ENCODE results near the gene ZNF189.

ZNF189 gene

DNA sequence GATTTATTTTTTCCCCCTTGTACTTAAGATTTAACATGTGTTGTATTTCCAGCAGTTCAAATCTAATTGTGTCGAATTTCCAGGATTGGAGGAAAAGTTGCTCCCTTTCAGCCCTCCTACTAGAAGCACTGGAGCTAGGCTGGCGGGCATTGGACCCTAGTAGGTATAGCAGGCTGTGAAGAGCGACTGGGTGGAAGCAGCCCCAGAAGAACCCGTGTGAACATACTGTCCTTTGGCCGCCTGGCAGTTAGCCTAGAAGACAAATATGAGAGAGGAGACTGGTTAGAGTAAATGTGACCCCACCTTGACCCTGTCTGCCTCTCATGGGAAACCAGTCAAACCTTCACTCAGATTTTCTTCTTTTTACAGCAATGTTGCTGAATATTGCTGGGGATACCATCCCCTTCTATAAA is 23.0 kb downstream of the ZNF189 start:
- no peak for DNase-seq

DNA sequence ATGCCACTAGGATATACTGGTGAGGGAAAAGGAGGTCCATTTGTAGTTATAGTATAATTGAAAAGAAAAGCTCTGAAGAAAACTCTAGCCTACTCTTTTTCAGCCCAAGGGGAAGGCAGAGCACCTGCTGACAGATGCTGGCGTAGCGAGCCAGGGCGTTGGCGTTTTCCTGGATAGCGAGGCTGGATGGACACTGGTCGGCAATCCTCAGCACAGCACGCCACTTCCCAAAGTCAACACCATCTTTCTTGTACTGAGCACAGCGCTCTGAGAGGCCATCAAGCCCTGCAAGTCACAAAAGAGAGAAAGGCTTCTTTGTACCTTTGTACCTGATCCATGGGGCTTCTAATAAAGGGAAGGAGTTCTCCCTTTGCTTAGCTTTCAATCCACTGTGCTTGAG is 28.7 kb downstream of the ZNF189 start:
- no peak for DNase-seq

DNA sequence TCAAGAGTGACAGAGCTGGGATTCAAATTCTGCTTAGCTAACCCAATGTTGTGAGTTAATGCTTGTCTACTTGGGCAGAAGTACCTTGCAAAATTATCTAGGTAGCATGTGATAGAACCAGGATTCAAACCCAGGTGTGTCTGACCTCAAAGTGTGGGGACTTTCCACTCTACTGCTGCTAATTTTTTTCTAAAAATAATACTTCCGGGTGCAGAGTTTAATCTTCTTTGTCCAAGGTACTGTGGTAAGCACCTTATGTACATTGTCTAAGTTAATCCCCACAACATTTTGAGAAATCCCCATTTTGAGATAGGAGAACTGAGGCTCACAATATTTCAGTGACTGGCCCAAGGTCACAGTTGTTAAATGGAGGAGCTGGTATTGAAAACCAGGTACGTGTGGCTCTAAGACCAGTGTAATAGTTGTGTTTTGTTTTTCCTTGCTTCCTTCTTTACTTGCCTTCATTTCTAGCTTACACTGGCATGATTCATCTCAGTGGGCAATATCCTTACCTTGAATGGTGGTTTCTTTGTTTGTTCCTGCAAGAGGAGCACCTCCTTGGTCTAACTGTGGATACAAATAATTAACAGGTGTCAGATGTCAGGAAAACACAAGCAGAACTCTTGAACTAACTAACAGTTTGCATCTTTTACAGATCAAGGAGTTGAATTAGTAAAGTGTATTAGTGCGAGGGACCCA is 29.5 kb downstream of the ZNF189 start:
- no peak for DNase-seq

DNA sequence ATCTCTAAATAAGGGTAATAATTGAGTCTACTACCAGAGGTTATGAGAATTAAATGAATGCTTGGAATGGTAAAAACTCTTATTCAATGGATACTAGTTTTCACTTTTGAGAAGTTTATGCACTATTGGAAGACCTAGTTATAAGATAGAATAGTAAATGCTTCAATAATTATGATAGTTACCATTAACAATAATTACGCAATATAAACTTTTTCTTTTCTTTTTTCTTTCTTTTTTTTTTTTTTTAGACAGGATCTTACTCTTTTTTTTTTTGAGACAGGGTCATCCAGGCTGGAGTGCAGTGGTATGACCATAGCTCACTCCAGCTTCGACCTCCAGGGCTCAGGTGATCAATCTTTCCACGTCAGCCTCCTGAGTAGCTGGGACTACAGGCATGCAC is 30.3 kb downstream of the ZNF189 start:
- DNase-seq = no peak

DNA sequence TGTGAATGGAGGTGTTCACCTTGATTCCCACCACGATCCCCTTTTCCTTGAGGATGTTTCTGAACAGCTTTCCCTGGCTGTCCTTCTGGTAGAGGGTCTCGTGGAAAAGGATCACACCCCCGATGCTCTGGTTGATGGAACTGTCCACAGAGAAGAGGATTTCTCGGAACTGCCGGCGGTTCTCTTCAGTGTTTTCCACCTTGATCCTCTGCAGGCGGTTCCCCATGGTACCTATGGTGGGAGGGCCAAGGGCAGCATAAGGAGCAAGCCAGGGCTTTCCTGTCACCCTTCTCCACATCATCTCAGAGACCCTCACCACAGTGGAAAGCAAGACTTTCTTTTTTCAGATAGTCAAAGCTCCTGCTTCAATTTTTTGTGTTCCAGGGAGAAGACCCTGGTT is 31.1 kb downstream of the ZNF189 start:
- no peak for DNase-seq

DNA sequence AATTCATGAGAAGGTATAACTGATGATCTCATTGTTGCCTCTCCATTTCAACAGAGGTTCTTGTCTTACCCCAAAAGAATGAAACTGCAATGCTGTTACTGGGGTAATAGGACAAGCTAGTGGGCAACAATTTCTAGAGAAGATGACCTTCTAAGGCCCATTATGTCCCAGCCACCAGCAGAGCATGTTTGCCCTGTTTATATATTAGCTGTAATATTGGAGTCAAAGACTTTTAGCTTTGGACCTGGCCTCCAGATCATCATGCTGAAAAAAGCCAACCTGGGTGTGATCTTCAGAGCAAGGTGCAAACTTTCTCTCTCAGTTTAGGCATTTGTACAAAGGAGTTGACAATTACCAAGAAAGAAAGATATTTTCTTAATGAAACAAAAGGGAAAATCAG is 33.5 kb downstream of the ZNF189 start:
- no peak for DNase-seq

DNA sequence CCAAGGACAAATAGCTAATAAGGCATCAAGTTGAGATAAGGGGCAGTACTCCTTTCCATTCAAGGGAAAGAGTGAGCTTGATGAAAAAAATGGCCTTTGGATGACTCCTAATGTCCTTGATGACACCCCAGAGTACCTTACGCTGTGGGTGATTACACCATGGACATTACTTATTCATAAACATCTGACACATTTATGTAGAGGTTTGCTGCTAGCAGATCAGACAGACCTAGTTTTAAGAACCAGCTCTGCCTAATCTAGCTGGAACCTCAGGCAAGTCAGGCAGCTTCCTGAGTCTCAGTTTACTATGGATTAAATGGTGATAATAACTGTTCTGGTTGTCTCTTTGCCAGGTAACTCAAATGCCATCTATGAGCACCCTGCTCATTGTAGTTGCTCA is 34.1 kb downstream of the ZNF189 start:
- no peak for DNase-seq

DNA sequence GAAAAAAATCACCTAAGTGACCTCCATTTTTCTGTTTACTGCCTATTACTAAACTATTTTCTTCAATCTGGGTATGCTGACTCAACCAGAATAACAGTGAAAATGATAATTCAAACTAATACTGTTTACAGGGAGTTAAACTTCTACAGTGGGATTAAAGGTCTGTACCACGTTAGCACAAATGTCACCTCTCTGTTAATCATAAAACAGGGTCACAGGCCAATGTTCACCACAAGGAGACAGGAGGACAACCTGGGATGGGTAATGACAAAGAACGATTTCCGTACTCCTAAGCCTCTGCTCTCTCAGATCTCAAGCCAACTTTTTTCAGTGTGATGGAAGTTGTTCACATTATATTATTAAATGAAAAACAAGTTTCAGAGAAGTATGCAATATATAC is 34.6 kb downstream of the ZNF189 start:
- DNase-seq = no peak

DNA sequence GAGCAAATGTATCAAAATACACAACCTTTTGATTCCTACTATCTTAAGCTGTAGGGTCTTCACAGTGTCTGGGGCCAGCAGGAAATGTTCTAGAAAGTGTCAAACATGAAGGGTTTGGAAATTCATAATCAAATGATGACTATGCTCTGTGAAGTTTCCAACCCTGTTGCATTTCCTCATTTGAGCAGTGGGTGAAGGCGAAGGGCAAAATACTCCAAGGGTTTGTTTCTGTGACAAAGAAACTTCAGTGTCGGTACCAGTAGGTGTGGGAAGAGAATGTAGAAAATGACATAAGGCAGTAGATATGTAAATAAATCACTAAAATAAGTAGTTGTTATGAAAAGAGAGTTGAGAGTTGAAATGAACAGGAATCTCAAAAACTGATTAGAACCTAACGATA is 36.3 kb downstream of the ZNF189 start:
- DNase-seq = no peak

DNA sequence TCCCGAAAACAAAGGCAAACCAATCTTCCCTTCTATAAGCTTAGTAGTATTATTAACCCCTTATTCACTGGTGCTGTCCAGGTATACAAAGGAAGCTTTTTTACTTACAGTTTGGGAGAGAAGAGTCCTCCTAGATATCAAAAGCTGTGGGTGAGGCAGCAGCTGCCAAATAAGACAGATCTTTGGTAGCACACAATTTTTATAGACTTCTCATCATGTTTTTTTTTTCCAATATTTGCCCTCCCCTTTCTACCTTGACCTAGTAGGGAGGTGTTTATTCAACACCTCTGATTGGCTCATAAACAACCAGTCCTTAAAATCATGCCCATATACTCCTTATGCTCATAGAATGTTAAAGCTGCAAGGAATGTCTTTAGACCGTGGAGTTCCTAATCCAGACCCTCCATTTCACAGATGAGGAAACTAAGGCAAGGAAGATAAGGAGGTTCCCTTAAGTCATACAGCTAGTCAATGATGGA is 37.0 kb downstream of the ZNF189 start, which contains the start of gene ALDOB:
Gene ALDOB, minus strand, starts transcription at position 174 of the 479 bp plus-strand sequence. CDS start 4,887 bp downstream, outside the sequence.
- no peak for DNase-seq

DNA sequence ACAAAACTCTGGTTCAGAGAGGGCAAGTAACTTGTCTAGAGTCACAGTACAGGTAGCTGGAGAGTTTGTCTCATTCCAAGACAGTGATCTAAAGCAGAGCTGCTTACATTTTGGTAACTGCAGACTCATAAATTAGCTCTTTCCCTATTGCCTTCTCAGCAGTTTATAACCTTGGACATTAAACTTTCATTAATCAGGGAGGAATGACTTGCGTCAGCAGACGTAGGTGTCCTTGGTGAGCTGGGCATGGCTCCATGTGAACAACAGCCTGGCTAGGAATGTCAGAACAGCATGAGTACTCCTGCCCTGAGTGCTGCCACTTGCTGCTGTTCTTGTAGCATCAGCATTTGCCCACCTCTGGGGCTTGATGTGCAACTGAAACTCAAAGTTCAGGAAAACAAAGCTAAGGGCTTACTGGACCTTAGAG is 39.2 kb downstream of the ZNF189 start:
- DNase-seq = no peak

DNA sequence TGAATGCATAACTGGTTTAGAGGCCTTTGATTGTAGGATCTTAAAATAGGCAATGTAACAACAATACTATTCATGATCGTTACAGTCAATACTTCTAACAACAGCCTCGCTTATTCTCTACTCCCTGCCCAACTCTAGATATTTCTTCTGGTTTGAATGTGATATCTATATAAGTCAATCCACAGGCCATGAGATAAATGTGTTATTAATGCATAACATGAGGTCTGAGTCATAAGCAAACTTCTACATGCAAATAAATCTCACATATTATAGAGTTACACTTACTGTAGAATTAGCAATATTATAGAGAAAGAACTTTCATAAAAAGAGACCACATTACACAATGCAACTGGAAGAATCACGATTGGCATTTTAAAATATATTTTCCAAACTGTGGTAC is 39.9 kb downstream of the ZNF189 start:
- no peak for DNase-seq

DNA sequence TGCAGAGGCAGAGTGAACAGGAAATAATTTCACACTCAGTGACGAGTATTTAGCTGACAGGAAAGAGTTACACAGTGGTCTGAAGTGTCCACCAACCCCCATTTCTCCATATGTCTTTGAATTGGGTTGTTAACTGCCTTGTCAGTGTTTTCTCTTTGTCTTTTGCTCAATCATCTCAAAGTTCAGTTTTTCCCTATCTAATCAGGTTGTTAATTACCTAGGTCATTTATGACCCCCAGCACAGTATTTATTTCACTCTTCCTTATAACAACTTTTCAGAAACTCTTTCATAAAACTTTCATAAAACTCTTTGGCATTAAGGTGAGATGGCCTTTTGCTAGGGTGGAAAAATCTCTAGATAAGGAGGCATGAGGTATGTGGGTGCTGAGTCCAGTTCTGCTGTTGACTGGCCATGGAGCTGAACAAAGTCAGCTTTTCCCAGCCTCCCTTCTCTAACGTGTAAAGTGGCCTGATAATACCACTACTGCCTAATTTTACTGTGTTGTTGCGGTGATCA is 42.1 kb downstream of the ZNF189 start:
- no peak for DNase-seq

DNA sequence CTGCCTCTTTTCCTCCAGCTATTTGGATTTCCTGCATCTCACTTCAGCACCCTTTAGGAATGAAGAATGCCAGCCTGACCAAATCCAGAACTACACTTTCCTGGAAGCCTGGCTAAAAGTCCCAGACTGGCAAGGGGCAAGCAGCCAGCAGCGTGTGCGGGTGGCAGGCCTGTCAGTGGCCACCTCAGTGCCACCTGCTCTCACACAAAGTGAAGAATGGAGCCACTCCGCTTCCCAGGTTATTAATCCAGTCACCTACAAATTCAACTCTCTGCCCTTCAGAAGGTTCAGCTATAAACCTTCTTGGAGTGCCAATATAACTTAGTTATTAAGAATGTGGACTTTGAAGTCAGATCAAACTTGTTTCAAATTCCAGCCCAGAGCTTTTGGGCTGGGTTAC is 43.7 kb downstream of the ZNF189 start:
- DNase-seq = no peak

DNA sequence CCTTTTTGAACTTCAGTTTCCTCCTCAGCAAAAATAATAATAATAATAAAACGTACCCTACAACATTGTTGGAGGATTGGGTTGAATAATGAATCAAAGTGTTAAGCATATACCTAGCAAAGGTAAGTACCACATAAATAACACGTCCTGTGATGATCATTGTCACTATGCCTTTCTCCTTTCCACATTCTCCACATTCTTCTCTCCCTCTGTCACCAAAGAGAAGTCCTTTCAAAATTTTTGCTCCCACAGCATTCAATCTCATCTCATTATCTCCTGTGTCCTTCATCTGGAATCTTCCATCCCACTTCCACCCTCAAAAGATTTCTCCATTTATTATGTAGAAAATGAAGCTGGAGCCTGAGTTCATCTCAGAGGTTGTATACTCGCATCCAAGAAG is 44.1 kb downstream of the ZNF189 start:
- DNase-seq = no peak

DNA sequence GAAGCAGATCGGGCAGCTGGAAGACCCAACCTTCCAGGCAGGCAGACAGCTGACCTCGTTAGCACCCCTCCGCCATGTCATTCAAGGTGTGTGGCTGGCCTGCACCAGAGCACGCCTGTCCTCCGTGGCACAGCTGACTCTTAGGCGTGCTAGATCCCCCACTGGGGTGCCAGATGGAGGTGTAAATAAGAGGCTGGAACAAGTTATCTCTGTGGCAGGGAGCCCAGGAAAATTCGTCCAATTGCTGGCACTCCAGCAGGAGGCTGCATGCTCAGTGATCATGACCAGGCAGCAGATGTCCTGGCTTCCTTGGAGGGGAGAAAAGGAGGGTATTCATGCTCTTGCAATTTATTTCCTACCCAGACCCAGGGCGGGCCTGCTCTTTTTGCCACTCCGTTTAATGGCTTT is 44.7 kb downstream of the ZNF189 start:
- no peak for DNase-seq

DNA sequence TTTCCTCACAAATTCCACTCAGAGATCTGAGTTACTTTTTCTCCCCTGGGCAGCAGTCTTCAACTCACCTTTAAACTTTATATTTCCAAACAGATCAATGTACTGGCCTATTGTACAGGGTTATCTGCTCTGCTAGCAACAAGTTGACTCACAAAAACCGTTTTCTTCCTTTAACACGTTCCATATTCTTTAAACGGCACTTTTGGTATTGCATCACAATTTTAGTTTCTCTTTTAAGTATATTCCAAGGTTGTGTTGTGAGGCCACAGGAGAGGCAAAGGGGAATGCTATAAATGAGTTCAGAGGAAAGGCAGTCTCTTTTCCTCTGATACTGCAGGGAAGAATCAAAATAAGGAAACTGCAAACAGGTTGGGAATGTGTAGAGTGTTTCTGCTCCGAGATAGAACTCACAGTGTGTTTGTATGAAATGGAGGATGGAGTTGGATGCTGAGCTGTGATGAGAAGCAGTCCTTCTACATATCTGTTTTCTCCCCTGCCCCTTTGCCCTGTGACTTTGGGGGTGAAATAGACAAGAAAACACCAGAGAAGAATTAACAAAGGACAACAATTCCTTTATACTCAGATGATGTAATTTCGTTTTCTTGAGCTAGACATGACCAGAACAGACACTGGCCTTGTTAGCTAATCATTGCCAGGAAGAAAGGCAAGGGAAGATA is 46.8 kb downstream of the ZNF189 start:
- DNase-seq = no peak

DNA sequence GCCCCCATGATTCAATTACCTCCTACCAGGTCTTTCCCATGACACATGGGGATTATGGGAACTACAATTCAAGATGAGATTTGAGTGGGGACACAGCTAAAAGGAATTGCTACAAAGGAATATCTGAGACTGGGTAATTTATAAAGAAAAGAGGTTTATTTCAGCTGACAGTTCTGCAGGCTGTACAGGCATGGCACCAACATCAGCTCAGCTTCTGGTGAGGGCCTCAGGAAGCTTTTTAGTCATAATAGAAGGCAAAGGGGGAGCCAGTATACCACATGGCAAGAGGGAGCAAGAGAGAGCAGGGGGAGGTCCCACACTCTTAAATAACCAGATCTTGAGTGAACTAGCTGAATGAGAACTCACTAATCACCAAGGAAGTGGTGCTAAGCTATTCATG is 48.1 kb downstream of the ZNF189 start:
- DNase-seq = no peak

DNA sequence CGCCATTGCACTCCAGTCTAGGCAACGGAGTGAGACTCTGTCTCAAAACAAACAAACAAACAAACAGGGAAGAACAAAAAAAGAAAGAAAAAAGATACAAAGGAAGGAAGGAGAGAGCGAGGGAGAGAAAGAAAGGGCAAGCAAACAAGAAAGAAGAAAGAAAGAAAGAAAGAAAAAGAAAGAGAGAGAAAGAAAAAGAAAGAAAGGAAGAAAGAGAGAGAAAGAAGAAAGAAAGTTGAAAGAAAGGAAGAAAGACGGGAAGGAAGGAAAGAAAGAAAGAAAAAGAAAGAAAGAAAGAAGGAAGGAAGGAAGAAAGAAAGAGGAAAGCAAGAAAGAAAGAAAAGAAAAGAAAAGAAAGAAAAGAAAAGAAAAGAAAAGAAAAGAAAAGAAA is 50.0 kb downstream of the ZNF189 start:
- no peak for DNase-seq

DNA sequence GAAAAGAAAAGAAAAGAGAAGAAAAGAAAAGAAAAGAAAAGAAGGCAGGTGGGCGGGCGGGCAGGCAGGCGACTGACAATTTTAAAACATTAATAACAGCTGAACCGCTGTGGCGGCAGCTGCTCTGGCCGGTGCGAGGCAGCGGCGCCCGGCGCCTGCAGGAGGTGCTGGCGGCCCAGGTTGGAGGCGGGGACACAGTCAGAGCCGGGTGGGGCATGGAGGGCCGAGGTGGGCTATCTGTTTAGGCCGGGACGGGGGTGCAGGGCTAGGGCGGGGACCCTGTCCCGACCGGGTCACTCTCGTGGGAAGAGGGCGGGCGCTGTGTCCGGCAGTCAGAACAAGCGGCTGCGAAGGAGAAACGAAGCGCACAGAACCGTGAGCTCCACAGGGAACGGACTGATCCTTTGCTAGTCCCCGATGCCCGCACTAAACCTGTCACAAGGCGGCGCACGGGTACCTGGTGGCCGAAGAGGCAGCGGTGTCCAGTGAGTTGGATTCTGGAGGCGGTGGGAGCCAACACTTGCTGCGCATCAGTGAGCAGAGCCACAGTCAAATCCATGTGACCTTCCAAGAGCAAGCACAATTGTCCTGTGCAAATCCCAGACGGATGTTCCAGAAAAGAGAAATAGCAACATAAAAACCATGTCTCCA is 50.5 kb downstream of the ZNF189 start:
- peak; percentile 6 to 50 (median 19) for DNase-seq

DNA sequence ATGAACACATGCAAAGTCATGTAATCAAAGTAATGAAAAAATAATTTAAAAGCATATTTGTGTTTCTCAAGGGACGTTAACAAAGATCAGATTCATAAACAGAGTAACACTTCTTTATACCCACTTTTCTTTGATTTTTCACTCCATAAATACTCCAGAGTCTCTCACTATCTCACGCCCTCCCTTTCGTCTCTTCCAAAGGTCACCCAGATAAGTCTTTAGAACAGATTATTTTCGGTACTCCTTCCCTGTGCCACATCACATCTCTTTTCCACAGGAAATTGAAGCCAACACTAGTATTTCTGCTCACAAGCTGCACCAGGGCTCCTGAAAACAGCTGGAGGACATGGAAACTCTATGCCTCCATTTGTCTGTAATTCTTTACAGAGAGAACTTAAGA is 52.3 kb downstream of the ZNF189 start:
- no peak for DNase-seq

DNA sequence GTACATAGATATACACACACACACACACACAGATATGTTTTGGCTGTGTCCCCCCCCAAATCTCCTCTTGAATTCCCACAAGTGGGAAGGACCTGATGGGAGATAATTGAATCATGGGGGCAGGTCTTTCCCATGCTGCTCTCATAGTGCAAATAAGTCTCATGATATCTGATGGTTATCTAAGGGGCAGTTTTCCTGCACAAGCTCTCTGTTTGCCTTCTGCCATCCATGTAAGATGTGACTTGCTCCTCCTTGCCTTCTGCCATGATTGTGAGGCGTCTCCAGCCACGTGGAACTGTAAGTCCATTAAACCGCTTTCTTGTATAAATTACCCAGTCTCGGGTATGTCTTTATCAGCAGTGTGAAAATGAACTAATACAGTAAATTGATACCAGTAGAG is 52.8 kb downstream of the ZNF189 start:
- DNase-seq = no peak

DNA sequence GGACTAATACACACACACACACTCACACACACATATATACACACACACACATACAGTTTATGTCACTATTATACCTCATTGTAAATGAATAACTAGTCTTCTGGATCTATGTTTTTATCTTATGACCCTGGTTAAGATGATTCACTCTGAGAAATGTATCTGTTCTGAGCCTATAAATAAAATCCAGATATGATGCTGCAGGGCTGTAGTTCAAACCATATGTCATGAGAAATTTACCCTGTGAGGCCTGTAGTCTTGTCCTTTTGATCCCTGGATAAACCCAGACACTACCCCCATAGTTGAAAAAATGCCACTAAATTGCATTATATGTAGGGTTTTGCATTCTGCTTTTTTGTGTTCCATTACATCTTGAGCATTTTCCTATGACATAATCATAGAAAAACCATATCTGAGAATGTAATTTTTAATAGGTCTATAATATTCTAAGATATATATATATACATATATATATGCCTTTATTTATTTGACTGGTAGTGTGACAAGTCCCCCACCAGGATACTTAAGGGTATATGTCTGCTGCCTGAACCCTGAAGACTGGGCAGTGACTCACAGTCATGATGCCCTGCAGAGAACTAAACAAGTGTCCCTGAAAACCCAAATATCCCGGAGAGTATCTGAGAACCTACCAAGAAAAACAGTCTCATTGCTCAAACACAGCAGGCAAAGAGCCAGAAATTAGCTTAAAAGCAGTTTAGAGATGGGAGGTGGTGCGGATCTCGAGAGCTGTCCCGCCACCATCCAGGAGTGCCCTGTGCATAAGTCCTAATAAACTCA is 55.3 kb downstream of the ZNF189 start:
- DNase-seq = no peak

All from T-helper 2 cell (primary cell).